LNCAP (cell line): ENCODE results near the gene NR3C1.

Source experiments
- TF ChIP-seq, protein P1 (sequence below): fragments of 450-650 bp; IDR thresholded peaks from 2 replicates; pipeline ENCODE4 v1.5.1; 2017; ENCODE audit warnings: mild to moderate bottlenecking

NR3C1 gene

GRCh38 chr5:143405849-143406098, 2.3 kb upstream of the NR3C1 start:
- TF ChIP-seq, protein P1, sequence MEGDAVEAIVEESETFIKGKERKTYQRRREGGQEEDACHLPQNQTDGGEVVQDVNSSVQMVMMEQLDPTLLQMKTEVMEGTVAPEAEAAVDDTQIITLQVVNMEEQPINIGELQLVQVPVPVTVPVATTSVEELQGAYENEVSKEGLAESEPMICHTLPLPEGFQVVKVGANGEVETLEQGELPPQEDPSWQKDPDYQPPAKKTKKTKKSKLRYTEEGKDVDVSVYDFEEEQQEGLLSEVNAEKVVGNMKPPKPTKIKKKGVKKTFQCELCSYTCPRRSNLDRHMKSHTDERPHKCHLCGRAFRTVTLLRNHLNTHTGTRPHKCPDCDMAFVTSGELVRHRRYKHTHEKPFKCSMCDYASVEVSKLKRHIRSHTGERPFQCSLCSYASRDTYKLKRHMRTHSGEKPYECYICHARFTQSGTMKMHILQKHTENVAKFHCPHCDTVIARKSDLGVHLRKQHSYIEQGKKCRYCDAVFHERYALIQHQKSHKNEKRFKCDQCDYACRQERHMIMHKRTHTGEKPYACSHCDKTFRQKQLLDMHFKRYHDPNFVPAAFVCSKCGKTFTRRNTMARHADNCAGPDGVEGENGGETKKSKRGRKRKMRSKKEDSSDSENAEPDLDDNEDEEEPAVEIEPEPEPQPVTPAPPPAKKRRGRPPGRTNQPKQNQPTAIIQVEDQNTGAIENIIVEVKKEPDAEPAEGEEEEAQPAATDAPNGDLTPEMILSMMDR, result no peak

GRCh38 chr5:143405063-143405848, 1.8 kb upstream of the NR3C1 start:
- TF ChIP-seq, protein P1, result no peak

DNA sequence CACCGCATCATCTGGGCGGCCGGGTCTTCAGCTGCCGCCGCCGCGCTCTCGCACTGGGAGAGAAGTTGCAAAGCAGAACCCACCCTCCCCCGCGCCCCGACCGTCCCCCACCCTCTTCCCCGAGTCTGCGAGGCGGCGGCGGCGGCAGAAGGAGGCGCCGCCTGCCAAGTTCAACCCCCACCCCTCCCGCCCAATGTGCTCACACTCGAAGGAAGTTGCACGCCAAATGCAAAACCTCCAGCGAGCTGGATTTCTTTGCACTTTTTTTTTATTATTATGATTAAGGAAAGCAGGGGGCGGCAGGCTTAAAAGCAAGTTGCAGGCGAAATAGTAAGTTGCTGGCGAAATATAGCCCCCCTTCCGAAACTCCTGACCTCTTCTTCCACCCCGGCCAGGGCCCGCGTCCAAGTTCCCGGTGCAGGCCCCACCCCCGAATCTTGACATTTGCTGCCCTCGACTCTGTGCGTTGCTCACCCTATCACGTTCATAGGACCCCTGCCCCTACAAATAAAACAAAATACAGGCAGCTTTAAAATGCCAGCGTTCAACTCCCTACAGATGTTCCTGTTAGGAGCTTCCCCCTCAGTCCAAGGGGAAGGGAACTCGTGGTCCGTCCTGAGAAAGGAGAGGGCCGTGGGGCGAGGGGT, 1.1 kb upstream of the NR3C1 start:
- TF ChIP-seq, protein P1, result no peak

GRCh38 chr5:143403334-143403592, 223 bp downstream of the NR3C1 start:
- TF ChIP-seq, protein P1, result no peak

GRCh38 chr5:143402553-143403333, 743 bp downstream of the NR3C1 start:
- TF ChIP-seq, protein P1, result no peak

GRCh38 chr5:143402017-143402552, 1.4 kb downstream of the NR3C1 start:
- TF ChIP-seq, protein P1, result no peak

GRCh38 chr5:143401227-143402016, 2.1 kb downstream of the NR3C1 start:
- TF ChIP-seq, protein P1, result no peak
